HTR-8/SVneo (cell line): ENCODE results near the gene VTI1A.
"Not testable (repeated sequence)": the region's sequence is repeated elsewhere in the genome, so short reads cannot be mapped to it uniquely, and the experiment has no call there.

Experiments
- DNase-seq: peaks from one replicate; pipeline ENCODE4 v3.0.0; 2011; ENCODE audit warnings: low spot score, mixed read lengths; ENCODE audit not compliant: insufficient read length
- FAIRE-seq: peaks from 2 replicates; lab custom pipeline; 2011; peaks lifted over from hg19 to GRCh38; lab: Jason Lieb, UNC

The VTI1A gene

GRCh38 chr10:112499985-112500384 lies 53.0 kb downstream of the VTI1A start:
- FAIRE-seq, DNase-seq: not testable (repeated sequence)

GRCh38 chr10:112502536-112502935 lies 55.5 kb downstream of the VTI1A start:
- DNase-seq (no peak), FAIRE-seq (no peak)

- DNase-seq (no peak), FAIRE-seq (no peak)
These were observed 56.6 kb downstream of the VTI1A start for GRCh38 chr10:112503643-112504042.

- no peak for DNase-seq
- no peak for FAIRE-seq
These were observed 60.0 kb downstream of the VTI1A start for GRCh38 chr10:112507046-112507445.

- no peak for FAIRE-seq
- DNase-seq, result no peak
These were observed 61.0 kb downstream of the VTI1A start for GRCh38 chr10:112507988-112508387.

GRCh38 chr10:112509558-112510291 lies 62.7 kb downstream of the VTI1A start:
- FAIRE-seq (no peak), DNase-seq (no peak)

GRCh38 chr10:112510384-112510783 lies 63.4 kb downstream of the VTI1A start:
- DNase-seq (no peak), FAIRE-seq (no peak)

- FAIRE-seq (no peak), DNase-seq (no peak)
These were observed 65.3 kb downstream of the VTI1A start for GRCh38 chr10:112512294-112512693.

GRCh38 chr10:112515126-112515525 lies 68.1 kb downstream of the VTI1A start:
- no peak for DNase-seq
- FAIRE-seq, result no peak

- DNase-seq (no peak), FAIRE-seq (no peak)
These were observed 68.8 kb downstream of the VTI1A start for GRCh38 chr10:112515852-112516251.

- DNase-seq (no peak), FAIRE-seq (no peak)
These were observed 70.4 kb downstream of the VTI1A start for GRCh38 chr10:112517451-112517862.

- FAIRE-seq, result no peak
These were observed 72.2 kb downstream of the VTI1A start for GRCh38 chr10:112519133-112519761.

GRCh38 chr10:112520914-112521313 lies 73.9 kb downstream of the VTI1A start:
- no peak for FAIRE-seq
- no peak for DNase-seq

More at GRCh38 chr10:112519133-112519761, 72.2 kb downstream of the VTI1A start:
- no peak for DNase-seq

GRCh38 chr10:112524641-112525040 lies 77.6 kb downstream of the VTI1A start:
- DNase-seq, result no peak
- FAIRE-seq, result no peak

- DNase-seq (no peak), FAIRE-seq (no peak)
These were observed 78.2 kb downstream of the VTI1A start for GRCh38 chr10:112525200-112525599.

- FAIRE-seq, result no peak
- no peak for DNase-seq
These were observed 79.1 kb downstream of the VTI1A start for GRCh38 chr10:112526139-112526538.

GRCh38 chr10:112526906-112527305 lies 79.9 kb downstream of the VTI1A start:
- DNase-seq, result no peak
- FAIRE-seq, result no peak

GRCh38 chr10:112528235-112528634 lies 81.2 kb downstream of the VTI1A start:
- FAIRE-seq (no peak), DNase-seq (no peak)

GRCh38 chr10:112531421-112531820 lies 84.4 kb downstream of the VTI1A start:
- DNase-seq (no peak), FAIRE-seq (no peak)

GRCh38 chr10:112532189-112532588 lies 85.2 kb downstream of the VTI1A start:
- FAIRE-seq, result no peak
- no peak for DNase-seq

GRCh38 chr10:112532956-112533355 lies 85.9 kb downstream of the VTI1A start:
- no peak for FAIRE-seq
- no peak for DNase-seq

GRCh38 chr10:112533916-112534315 lies 86.9 kb downstream of the VTI1A start:
- FAIRE-seq, result no peak
- no peak for DNase-seq
